Loucy (cell line): ENCODE data around the gene KLRB1.

Experiments used
- CTCF ChIP-seq: fragments of 200-600 bp; sonication (generic); conservative IDR thresholded peaks from 2 replicates; pipeline ENCODE4 v1.5.1; 2014; ENCODE audit warnings: mild to moderate bottlenecking, antibody characterized with exemption, low read length
- EZH2phosphoT487 ChIP-seq: fragments of 200-600 bp; IDR thresholded peaks from 2 replicates; pipeline ENCODE4 v1.6.1; 2018; ENCODE audit warnings: antibody characterized with exemption, mild to moderate bottlenecking, moderate library complexity, borderline replicate concordance

- TF ChIP-seq CTCF = no peak
- TF ChIP-seq EZH2phosphoT487 = no peak
Measured at GRCh38 chr12:9636150-9636850, 28.6 kb upstream of the KLRB1 start.
